Activated CD4-positive, alpha-beta T cell treated with anti-CD3 and anti-CD28 coated beads, Interleukin-2, amount 50 U/mL, for 24 hours (primary cell): ENCODE measurements around the gene ITSN1.

Source experiments
- DNase-seq, 2 donors: peaks; one replicate each; pipeline ENCODE4 v3.0.0-alpha.2; 2020; ENCODE audit warnings: low read depth in 1 of 2, low spot score in 1 of 2

Gene ITSN1

GRCh38 chr21:33881689-33882440, 239.6 kb downstream of the ITSN1 start:
- no peak for DNase-seq

GRCh38 chr21:33883118-33883517, 240.8 kb downstream of the ITSN1 start:
- DNase-seq, result no peak

- DNase-seq, result no peak
Observed at GRCh38 chr21:33884376-33885171, 242.3 kb downstream of the ITSN1 start.

- DNase-seq, result no peak
Observed at GRCh38 chr21:33885172-33885514, 242.8 kb downstream of the ITSN1 start.

GRCh38 chr21:33886321-33886720, 244.0 kb downstream of the ITSN1 start:
- DNase-seq, result no peak

- no peak for DNase-seq
Observed at GRCh38 chr21:33890187-33890586, 247.9 kb downstream of the ITSN1 start.

GRCh38 chr21:33892853-33893252, 250.6 kb downstream of the ITSN1 start:
- no peak for DNase-seq

- no peak for DNase-seq
Observed at GRCh38 chr21:33893917-33894316, 251.6 kb downstream of the ITSN1 start.

GRCh38 chr21:33894736-33895288, 252.5 kb downstream of the ITSN1 start:
- DNase-seq, result peak; percentile 33 to 58

- DNase-seq, result no peak
Observed at GRCh38 chr21:33895356-33895755, 253.1 kb downstream of the ITSN1 start.

- no peak for DNase-seq
Observed at GRCh38 chr21:33896691-33897090, 254.4 kb downstream of the ITSN1 start.

GRCh38 chr21:33897098-33897497, 254.8 kb downstream of the ITSN1 start:
- DNase-seq, result no peak

- DNase-seq, result no peak
Observed at GRCh38 chr21:33897739-33898138, 255.4 kb downstream of the ITSN1 start.

- DNase-seq, result no peak
Observed at GRCh38 chr21:33898586-33898985, 256.3 kb downstream of the ITSN1 start.

- no peak for DNase-seq
Observed at GRCh38 chr21:33899199-33899598, 256.9 kb downstream of the ITSN1 start.

GRCh38 chr21:33901412-33902288, 259.3 kb downstream of the ITSN1 start:
- DNase-seq, result no peak

- DNase-seq, result no peak
Observed at GRCh38 chr21:33902349-33902748, 260.0 kb downstream of the ITSN1 start.

GRCh38 chr21:33904041-33904440, 261.7 kb downstream of the ITSN1 start:
- no peak for DNase-seq

GRCh38 chr21:33908760-33909159, 266.5 kb downstream of the ITSN1 start:
- no peak for DNase-seq

GRCh38 chr21:33909756-33910155, 267.5 kb downstream of the ITSN1 start:
- DNase-seq, result no peak

GRCh38 chr21:33914188-33914587, 271.9 kb downstream of the ITSN1 start:
- DNase-seq, result no peak
